IMR-90 (cell line): ENCODE data around the gene CACNA1D. TPM values are rescaled to one million over a fixed set of nuclear protein-coding genes. Genes with fewer than 3 reads are reported as not detected.

Experiments used
- ATAC-seq: fragments of 200-7000 bp; cut with Tn5 transposase; 2 replicates; pipeline ENCODE4 v1.9.1; 2020; ENCODE audit warnings: low read depth, mild to moderate bottlenecking, moderate library complexity
- BruUV-seq: library from RNA; stranded (reverse); fragments of 400-500 nt; replicated peaks from 2 replicates; lab custom pipeline; 2021; lab: Mats Ljungman, UMichigan
- CTCF ChIA-PET: fragments of 300-600 bp; formaldehyde crosslinking; extraction: SDS; loops from one replicate; lab custom pipeline; 2021; ENCODE audit warnings: antibody characterized with exemption; lab: Yijun Ruan, JAX
- POLR2A ChIA-PET: fragments of 300-600 bp; sonication (Branson Sonifier 250); formaldehyde crosslinking; loops from one replicate; lab custom pipeline; 2022; ENCODE audit warnings: antibody characterized with exemption; ENCODE audit not compliant: unreplicated experiment; lab: Charles Lee
- DNase-seq: peaks from one replicate; pipeline ENCODE4 v3.0.0; 2013
- H2AFZ ChIP-seq: replicated peaks from 2 replicates; pipeline ENCODE3; 2013; ENCODE audit warnings: low read length, mild to moderate bottlenecking; ENCODE audit not compliant: poor library complexity
- H2AK5ac ChIP-seq: 2 replicates; pipeline ENCODE4 v1.6.1; 2013; ENCODE audit warnings: low read depth, low read length, inconsistent platforms
- H2AK9ac ChIP-seq: replicated peaks from 2 replicates; pipeline ENCODE3; 2013; ENCODE audit warnings: mild to moderate bottlenecking, low read depth, low read length, moderate library complexity; ENCODE audit not compliant: poor library complexity
- H2BK120ac ChIP-seq: 2 replicates; pipeline ENCODE4 v1.6.1; 2013; ENCODE audit warnings: low read depth, low read length, inconsistent platforms
- H2BK15ac ChIP-seq: 3 replicates; pipeline ENCODE4 v1.6.1; 2013; ENCODE audit warnings: low read depth, low read length, inconsistent platforms
- H2BK20ac ChIP-seq: 2 replicates; pipeline ENCODE4 v1.6.1; 2013; ENCODE audit warnings: low read depth, mild to moderate bottlenecking, inconsistent platforms, low read length, moderate library complexity
- H2BK5ac ChIP-seq: 2 replicates; pipeline ENCODE4 v1.6.1; 2013; ENCODE audit warnings: mild to moderate bottlenecking, low read depth, low read length, inconsistent platforms; ENCODE audit not compliant: poor library complexity, severe bottlenecking
- H3K14ac ChIP-seq: replicated peaks from 2 replicates; pipeline ENCODE4 v1.6.1; 2013; ENCODE audit warnings: low read depth, low read length, inconsistent platforms
- H3K18ac ChIP-seq: 2 replicates; pipeline ENCODE4 v1.6.1; 2013; ENCODE audit warnings: low read depth, low read length, control low read depth
- H3K23ac ChIP-seq: 2 replicates; pipeline ENCODE4 v1.6.1; 2013; ENCODE audit warnings: low read depth, low read length, inconsistent platforms
- H3K27ac ChIP-seq: 2 replicates; pipeline ENCODE4 v1.5.1; 2013; ENCODE audit warnings: mild to moderate bottlenecking, control low read depth, low read length; ENCODE audit not compliant: insufficient read depth
- H3K27me3 ChIP-seq: 2 replicates; pipeline ENCODE4 v1.6.1; 2013; ENCODE audit warnings: low read length; ENCODE audit not compliant: control insufficient read depth, insufficient read depth
- H3K36me3 ChIP-seq: 2 replicates; pipeline ENCODE4 v1.6.1; 2013; ENCODE audit warnings: low read length, mixed read lengths; ENCODE audit not compliant: control insufficient read depth, insufficient read depth
- H3K4ac ChIP-seq: 2 replicates; pipeline ENCODE4 v1.6.1; 2013; ENCODE audit warnings: low read depth, low read length, inconsistent platforms
- H3K4me1 ChIP-seq: 2 replicates; pipeline ENCODE4 v1.6.1; 2013; ENCODE audit warnings: low read length, mixed read lengths; ENCODE audit not compliant: control insufficient read depth, insufficient read depth
- H3K4me2 ChIP-seq: 2 replicates; pipeline ENCODE4 v1.6.1; 2013; ENCODE audit warnings: low read depth, mild to moderate bottlenecking, control low read depth, low read length, moderate library complexity
- H3K4me3 ChIP-seq: 2 replicates; pipeline ENCODE4 v1.5.1; 2013; ENCODE audit warnings: low read depth, mild to moderate bottlenecking, control low read depth, low read length, moderate library complexity; ENCODE audit not compliant: insufficient read depth
- H3K56ac ChIP-seq: 2 replicates; pipeline ENCODE4 v1.6.1; 2013; ENCODE audit warnings: low read length, inconsistent platforms; ENCODE audit not compliant: insufficient read depth; ENCODE audit errors: extremely low read depth
- H3K79me1 ChIP-seq, 2 experiments: 2 replicates each; pipeline ENCODE4 v1.6.1; 2013; ENCODE audit warnings: low read length in 2 of 2, inconsistent platforms in 1 of 2, low read depth in 1 of 2
- H3K9ac ChIP-seq: 2 replicates; pipeline ENCODE4 v1.6.1; 2013; ENCODE audit warnings: low read depth, low read length, control low read depth
- H3K9me1 ChIP-seq: 2 replicates; pipeline ENCODE4 v1.6.1; 2013; ENCODE audit warnings: low read length, inconsistent platforms; ENCODE audit not compliant: insufficient read depth
- H3K9me3 ChIP-seq: 2 replicates; pipeline ENCODE4 v1.6.1; 2013; ENCODE audit warnings: low read length; ENCODE audit not compliant: control insufficient read depth, insufficient read depth
- H4K20me1 ChIP-seq: 2 replicates; pipeline ENCODE4 v1.6.1; 2013; ENCODE audit warnings: low read length, inconsistent platforms; ENCODE audit not compliant: insufficient read depth
- H4K5ac ChIP-seq: 2 replicates; pipeline ENCODE4 v1.6.1; 2013; ENCODE audit warnings: mild to moderate bottlenecking, low read depth, low read length, control low read depth
- H4K8ac ChIP-seq, 2 experiments: 2 replicates each; pipeline ENCODE4 v1.6.1; 2013; ENCODE audit warnings: low read depth in 2 of 2, low read length in 2 of 2, control low read depth in 1 of 2, inconsistent platforms in 1 of 2
- H4K91ac ChIP-seq: 2 replicates; pipeline ENCODE4 v1.6.1; 2013; ENCODE audit warnings: low read depth, low read length, inconsistent platforms; ENCODE audit not compliant: insufficient read depth
- CEBPB ChIP-seq: IDR thresholded peaks from 2 replicates; pipeline ENCODE4 v1.6.1; 2012; ENCODE audit warnings: low read depth, low read length, improper control_type of control experiment
- CHD1 ChIP-seq: IDR thresholded peaks from 2 replicates; pipeline ENCODE4 v1.6.1; 2012; ENCODE audit warnings: low read depth, low read length, improper control_type of control experiment
- MAZ ChIP-seq: IDR thresholded peaks from 2 replicates; pipeline ENCODE4 v1.6.1; 2012; ENCODE audit warnings: low read depth, mild to moderate bottlenecking, low read length, improper control_type of control experiment, moderate library complexity, borderline replicate concordance
- RCOR1 ChIP-seq: IDR thresholded peaks from 2 replicates; pipeline ENCODE4 v1.6.1; 2012; ENCODE audit warnings: mild to moderate bottlenecking, low read length, improper control_type of control experiment; ENCODE audit not compliant: insufficient replicate concordance
- WGBS, 2 experiments: methylation state at CpG; one replicate each; pipeline versions ENCODE4 v1.1.5 to v1.1.7; 2013; ENCODE audit warnings: missing lambda C conversion rate in 2 of 2; ENCODE audit not compliant: insufficient read length in 1 of 2; ENCODE audit errors: extremely low coverage in 2 of 2; 5-methylcytosine and 5-hydroxymethylcytosine counted together
- dilution Hi-C: fragments of 300-500 bp; cut with HindIII; formaldehyde crosslinking; loops from one replicate; pipeline ENCODE4 v1.14.3; 2018; ENCODE audit warnings: low sequenced_read_pairs; ENCODE audit not compliant: unreplicated experiment
- in situ Hi-C: fragments of 300-500 bp; cut with MboI; formaldehyde crosslinking; loops from 3 replicates; pipeline ENCODE4 v1.14.3; 2019; ENCODE audit warnings: low sequenced_read_pairs, inconsistent platforms, mixed read lengths
- intact Hi-C: fragments of 100-400 bp; cut with micrococcal nuclease; formaldehyde crosslinking; loops from 2 replicates; pipeline ENCODE4 v1.10.0; 2022
- polyA plus RNA-seq, 3 experiments: library from polyadenylated mRNA; depleted of rRNA; stranded (reverse); fragments of >200 nt; gene quantifications; 2 replicates each; pipeline ENCODE4 v1.2.3, GENCODE V29; 2012; ENCODE audit warnings: low replicate concordance in 1 of 3
- total RNA-seq: library from RNA; depleted of rRNA; stranded (reverse); fragments of >200 nt; gene quantifications from 2 replicates; pipeline ENCODE4 v1.2.3, GENCODE V29; 2012

Gene CACNA1D
- total and polyA plus RNA-seq, 2 of the 4 experiments (the other 2 are of a cell fraction), result 0.07 TPM; not detected in 1

DNA sequence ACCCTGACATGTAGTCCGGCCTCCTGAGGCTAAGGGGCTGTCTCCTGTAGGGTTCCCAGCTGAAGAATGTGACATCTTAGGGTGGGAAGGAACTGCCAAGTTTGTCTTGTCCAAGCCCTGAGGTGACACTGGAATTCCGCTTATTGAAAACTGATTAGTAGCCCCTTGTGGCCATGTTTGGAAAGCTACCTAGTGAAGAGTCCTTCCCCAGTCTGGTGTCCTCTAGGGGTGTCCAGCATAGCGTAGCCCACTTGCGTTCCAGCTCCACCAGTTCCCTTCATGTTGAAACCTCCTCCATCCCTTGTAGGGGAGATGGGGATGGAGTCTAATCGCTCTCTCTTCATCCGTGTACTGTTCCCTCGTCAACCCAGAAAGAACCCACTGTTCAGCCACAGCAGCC lies 272.3 kb downstream of the CACNA1D start:
- H4K8ac ChIP-seq, result no peak overlapping the region
- DNase-seq, result no peak
- CTCF ChIA-PET, result no interaction called here
- no peak overlapping the region for H3K27ac ChIP-seq
- dilution Hi-C loops, result no loop called here
- no peaks in the 10 kb centered on the region for H3K9me3 ChIP-seq
- no peak overlapping the region for H3K56ac ChIP-seq
- H3K4me3 ChIP-seq, result no peak overlapping the region
- no peak overlapping the region for H3K18ac ChIP-seq
- no CpG with 5 or more reads among the region's 7 CpGs for WGBS, 2 experiments
- H2BK15ac ChIP-seq, result no peak overlapping the region
- no peaks in the 10 kb centered on the region for H3K4me1 ChIP-seq
- BruUV-seq, result no TSS peak
- no peaks in the 10 kb centered on the region for H3K36me3 ChIP-seq
- H3K9me1 ChIP-seq, result no peaks in the 10 kb centered on the region
- peaks cover 22% of the 10 kb centered on the region; the same call in 1 of the 2 replicates for H3K27me3 ChIP-seq
- no peak overlapping the region for H4K5ac ChIP-seq
- ATAC-seq, result no peak
- no peaks in the 10 kb centered on the region for H3K79me1 ChIP-seq
- no peak overlapping the region for H2AK9ac ChIP-seq
- in situ Hi-C loops, result no loop called here
- H3K23ac ChIP-seq, result no peak overlapping the region
- H4K91ac ChIP-seq, result no peak overlapping the region
- H3K4me2 ChIP-seq, result no peak overlapping the region
- no peak overlapping the region for H2AK5ac ChIP-seq
- TF ChIP-seq CHD1 (no peak), CEBPB (no peak), MAZ (no peak), RCOR1 (no peak)
- H3K9ac ChIP-seq, result no peak overlapping the region
- POLR2A ChIA-PET, result no interaction called here
- H3K4ac ChIP-seq, result no peak overlapping the region
- H2BK5ac ChIP-seq, result no peak overlapping the region
- no peaks in the 10 kb centered on the region for H4K20me1 ChIP-seq
- no peak overlapping the region for H2AFZ ChIP-seq
- intact Hi-C loops, result no loop called here
- H2BK20ac ChIP-seq, result no peak overlapping the region
- H3K14ac ChIP-seq, result no peak overlapping the region
- H2BK120ac ChIP-seq, result no peak overlapping the region
